GM19397 (cell line): Measurements from ENCODE around the gene OPA1.

Experiments
- ATAC-seq: cut with Tn5 transposase; IDR thresholded peaks from one replicate; pipeline ENCODE4 v1.9.1; 2021; ENCODE audit warnings: mild to moderate bottlenecking, moderate library complexity; ENCODE audit not compliant: unreplicated experiment

The OPA1 gene, protein sequence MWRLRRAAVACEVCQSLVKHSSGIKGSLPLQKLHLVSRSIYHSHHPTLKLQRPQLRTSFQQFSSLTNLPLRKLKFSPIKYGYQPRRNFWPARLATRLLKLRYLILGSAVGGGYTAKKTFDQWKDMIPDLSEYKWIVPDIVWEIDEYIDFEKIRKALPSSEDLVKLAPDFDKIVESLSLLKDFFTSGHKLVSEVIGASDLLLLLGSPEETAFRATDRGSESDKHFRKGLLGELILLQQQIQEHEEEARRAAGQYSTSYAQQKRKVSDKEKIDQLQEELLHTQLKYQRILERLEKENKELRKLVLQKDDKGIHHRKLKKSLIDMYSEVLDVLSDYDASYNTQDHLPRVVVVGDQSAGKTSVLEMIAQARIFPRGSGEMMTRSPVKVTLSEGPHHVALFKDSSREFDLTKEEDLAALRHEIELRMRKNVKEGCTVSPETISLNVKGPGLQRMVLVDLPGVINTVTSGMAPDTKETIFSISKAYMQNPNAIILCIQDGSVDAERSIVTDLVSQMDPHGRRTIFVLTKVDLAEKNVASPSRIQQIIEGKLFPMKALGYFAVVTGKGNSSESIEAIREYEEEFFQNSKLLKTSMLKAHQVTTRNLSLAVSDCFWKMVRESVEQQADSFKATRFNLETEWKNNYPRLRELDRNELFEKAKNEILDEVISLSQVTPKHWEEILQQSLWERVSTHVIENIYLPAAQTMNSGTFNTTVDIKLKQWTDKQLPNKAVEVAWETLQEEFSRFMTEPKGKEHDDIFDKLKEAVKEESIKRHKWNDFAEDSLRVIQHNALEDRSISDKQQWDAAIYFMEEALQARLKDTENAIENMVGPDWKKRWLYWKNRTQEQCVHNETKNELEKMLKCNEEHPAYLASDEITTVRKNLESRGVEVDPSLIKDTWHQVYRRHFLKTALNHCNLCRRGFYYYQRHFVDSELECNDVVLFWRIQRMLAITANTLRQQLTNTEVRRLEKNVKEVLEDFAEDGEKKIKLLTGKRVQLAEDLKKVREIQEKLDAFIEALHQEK

DNA sequence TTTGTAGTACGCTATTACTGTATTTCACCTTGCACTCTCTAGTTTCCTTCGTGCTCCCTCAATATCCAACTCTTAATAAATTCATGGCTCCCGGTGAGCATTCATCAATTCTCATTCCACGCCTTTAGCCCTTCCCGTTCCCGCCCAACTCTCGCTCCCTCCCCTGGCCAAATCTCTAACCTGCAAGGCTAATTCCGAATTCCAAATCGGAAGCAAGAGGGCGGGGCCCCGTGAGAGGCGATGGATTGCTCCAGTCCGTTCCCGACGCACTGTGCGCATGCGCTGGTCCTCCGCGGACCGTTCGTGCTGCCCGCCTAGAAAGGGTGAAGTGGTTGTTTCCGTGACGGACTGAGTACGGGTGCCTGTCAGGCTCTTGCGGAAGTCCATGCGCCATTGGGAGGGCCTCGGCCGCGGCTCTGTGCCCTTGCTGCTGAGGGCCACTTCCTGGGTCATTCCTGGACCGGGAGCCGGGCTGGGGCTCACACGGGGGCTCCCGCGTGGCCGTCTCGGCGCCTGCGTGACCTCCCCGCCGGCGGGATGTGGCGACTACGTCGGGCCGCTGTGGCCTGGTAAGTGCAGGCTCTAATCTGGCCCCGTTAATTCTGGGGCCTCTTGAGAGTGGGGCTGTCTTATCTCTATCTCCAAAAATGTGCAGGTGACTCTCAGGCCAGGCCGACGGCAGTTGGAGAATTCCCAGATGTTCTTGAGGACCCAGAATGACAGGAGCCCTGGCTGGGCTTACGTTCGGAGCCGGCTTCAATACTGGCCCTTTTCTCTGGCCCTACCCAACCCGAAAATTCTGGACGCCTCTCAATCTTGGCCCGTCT is at the start of gene OPA1:
Gene OPA1, plus strand, starts transcription at position 368 of the 827 bp plus-strand sequence. Its CDS starts 170 bp downstream, at position 538.
- peak; percentile 99 for ATAC-seq

DNA sequence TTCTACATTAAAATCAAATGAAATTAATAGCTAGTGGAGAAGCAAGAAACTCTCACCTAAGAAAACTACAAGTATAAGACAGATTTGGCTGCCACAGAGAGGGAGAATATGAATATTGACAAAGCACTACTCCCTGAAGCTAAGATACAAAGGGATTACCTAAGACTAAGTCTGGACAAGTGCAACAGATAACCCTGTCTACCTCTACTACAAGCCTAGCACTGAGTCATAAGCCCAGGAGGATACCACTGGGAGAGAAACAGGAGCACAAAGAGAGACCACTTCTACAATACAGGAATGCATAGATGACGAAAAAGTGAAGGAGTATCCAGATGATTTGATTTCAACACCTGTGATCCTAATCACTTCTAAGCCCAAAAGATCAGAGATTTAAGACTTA is 48.7 kb upstream of the OPA1 start:
- no peak for ATAC-seq

DNA sequence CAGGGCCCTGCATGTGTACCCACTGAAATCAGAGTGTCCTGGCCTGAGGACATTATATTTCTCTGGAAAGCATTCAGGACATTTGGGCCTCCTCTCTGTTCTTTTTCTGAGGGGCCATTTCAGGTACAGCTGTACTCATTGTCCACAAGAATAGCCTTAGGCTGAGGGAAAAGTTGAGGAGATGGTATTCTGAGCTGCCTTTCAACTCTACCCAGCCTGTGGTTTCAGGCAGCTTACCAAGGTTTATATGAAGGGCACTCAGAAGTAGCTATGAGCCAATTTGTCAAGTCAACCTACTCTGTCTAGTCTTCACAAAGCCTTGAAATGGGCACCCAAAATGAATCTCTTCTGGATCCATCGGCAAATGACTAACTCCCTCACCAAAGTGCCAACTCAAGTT is 47.7 kb upstream of the OPA1 start:
- ATAC-seq, result no peak

DNA sequence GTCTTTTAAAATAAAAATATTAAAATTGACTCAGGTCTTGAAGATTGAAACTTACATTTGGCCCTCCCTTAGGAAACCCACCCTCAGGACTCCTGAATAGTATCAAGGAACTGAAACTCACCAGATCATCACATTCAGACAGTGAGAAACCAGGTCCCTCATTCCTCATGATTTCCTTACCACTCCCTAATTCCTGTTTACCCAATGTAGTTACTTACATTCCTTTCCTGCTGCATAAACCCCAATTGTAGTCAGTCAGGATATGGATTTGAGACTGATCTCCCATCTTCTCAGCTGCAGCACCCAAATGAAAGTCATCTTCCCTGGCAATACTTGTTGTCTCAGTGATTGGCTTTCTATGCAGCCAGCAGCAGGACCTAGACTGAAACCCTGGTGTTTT is 46.9 kb upstream of the OPA1 start:
- ATAC-seq, result no peak

DNA sequence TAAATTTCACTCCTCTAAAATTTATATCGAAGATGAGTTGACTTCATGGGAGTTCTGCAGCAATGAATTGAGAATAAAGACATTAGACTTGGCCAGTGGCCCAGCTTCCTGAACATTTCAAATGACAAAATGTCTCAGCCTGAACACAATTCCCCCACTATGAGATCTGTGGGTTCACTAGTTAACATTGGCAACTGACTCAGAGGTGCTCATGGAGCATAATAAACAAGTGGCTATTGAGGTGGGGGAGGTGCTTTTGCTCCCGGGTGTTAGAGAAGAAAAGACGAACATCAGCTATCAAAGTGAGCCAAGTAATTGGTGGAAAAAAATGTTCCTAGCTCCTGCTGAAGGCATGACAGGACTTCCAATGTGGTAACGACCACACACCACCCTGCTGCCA is 44.6 kb upstream of the OPA1 start:
- no peak for ATAC-seq

DNA sequence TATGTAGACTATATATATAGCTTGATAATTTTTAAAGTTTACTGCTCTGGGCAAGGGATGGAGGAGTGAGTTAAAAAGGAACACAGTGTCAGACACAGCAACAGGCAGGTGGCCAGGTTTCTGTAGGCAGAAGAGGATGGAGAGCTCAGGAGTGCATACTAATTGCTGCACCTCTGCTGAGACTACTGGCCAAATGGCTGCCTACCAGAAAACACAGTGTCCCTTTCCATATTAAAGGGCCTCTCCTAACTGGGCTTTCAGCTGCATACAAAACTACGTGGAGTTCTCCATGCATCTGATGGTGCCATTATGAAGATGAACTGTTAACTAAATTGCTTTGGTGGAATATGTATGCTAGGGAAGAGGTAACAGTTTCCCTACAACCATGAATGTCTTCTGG is 40.1 kb upstream of the OPA1 start:
- ATAC-seq, result no peak

DNA sequence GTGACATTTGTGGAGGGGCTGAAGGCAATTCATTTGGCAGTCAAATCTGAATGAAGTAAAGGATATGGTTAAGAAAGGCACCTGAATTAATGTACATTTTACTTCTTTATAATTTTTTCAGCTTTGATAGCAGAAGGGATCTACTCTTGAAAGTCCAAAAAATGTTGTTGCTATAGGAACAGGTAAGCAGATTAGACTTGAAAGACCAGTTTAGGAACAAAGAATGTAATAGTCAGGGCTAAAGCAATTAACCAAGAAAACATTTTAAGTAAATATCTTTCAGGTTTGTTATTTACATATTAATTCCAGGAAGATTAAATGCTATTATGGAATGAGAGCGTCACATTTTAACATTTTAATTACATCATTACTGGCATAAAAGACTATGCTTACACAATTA is 39.4 kb upstream of the OPA1 start:
- ATAC-seq, result no peak

DNA sequence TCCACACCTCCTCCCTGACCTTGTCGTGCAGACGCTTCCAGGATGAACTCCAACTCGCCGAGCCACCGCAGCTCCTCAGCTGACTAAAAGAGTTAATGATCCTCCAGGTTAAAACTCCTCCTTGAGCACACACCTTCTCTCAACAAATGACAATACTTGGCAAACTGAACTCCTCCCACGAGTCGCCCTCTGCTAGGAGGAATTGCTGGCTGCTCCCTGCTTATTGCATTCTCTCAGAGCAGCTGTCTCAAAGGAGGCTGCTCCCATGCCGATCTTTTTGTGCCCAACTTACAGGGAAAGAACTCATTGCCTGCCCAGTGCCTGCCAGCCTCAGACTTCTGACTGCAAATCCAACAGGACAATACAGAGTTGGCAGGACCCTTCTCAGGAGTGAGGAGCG is 38.2 kb upstream of the OPA1 start, which contains the start of gene ATP13A4:
Gene ATP13A4, minus strand, starts transcription at position 85 of the 400 bp plus-strand sequence. CDS start 96 bp downstream, outside the sequence.
- no peak for ATAC-seq

DNA sequence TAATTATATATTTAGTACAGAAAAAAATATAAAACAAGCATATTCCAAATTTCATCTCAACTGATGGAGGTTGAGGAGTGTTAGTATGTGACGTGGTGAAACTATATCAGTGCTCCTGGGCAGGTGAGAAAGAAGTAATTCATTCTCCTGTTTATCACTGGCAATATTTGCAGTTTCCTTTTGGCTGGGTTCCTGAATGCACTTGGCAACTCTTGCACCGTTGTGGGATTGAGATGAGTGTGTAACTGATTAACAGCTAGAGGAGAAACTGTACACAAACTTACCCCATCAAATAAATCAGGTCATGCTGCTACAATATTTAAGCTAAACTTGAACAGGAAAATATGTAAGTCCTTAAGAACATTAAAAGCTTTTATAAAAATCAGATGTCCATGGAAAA is 36.2 kb upstream of the OPA1 start:
- no peak for ATAC-seq

DNA sequence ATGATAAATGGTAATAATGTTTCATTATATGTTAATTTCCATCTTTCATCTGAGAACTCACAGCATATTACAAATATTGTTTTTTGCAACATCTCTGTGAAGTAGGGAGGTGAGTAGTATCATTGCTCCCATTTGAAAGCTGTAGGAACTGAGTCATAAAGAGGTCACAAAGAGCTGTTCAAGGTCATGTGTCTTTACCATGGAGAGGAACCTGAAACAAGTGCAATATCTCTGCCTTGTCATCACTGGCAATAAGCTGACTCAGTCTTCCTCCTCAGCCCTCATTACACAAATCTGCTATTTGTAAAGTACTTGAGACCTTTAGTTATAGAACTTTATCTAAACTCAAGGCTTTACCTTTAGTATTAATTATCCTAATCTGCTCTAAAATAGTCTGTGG is 33.9 kb upstream of the OPA1 start:
- ATAC-seq, result no peak

DNA sequence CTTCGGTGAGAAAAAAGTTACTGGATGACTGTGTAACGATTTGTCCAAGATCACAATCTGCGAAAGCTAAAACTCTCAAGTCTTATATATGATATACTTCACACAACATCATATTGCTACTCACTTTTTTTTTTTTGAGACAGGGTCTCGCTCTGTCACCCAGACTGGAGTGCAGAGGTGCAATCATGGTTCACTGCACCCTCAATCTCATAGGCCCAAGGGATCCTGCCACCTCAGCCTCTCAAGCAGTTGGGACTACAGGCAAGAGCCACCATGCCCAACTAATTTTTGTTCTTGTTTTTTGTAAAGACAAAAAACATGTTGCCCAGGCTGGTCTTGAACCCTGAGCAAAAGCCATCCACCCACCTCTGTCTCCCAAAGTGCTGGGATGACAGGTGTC is 32.9 kb upstream of the OPA1 start:
- no peak for ATAC-seq

DNA sequence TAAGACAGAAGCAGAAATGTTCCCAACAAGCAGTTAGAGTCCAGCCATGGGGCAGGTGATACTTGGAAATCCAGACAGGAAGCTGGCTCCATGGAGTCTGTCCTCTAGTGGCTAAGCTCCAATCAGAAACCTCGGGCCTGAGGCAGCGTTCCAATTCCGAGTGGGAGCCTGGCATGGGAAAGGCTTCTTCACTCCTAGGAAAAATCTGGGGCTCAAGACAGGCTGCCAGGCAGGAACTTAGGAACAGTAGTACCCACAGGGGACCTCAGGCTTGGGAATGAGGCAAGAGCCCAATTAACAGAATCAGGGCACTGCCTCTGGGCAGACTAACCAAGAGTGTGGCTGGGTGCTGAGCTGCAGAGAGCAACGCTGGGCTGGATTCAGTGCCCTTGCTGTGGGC is 32.1 kb upstream of the OPA1 start:
- no peak for ATAC-seq

DNA sequence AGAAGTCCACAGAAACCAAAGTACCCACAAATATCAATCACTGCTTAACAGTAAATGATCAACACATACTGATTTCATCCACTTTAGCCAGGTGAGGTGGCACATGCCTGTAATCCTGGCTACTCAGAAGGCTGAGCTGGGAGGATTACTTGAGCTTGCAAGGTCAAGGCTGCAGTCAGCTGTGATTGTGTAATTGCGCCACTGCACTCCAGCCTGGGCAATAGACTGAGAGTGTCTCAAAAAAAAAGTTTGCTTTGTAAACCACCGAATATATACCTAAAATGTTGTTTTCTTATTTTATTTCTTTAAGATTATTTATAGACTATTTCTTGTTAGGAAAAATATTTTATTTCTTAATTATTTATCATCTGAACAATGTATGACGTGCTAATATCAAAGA is 29.6 kb upstream of the OPA1 start:
- ATAC-seq, result no peak

DNA sequence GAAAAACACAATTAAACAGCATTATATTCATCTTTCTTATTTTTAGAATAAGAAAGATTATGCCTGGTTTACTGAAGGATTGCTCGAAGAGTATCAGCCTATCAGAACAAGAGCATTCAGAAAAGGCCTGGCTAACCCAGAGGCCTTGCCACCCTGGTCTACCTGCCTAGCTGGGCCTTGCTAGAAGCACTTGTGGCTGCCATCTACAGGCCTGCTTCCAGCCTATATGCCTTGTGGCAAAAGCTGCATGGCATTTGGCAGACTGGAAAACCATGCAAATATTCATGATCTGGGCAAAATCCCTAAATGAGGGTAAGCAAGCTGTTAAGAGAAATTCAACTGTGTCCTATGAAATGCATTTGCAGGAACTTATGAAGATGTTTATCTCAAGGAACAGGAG is 29.0 kb upstream of the OPA1 start:
- ATAC-seq, result no peak

DNA sequence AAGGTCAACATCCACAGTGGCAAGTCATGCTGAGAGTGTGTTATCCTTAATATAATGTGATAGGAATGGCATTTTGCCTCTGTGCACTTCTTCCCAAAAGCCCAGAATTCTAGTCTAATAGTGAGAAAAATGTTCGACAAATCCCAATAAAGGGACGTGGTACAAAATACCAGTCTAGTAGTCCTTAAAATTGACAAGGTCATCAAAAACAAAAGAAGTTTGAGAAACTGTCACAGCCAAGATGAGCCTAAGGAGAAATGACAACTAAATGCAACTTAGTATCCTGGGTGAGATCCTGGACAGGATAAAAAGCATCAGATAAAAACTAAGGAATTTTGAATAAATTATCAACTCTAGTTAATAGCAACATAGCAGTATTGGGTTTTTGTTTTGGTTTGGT is 23.9 kb upstream of the OPA1 start:
- ATAC-seq, result no peak

DNA sequence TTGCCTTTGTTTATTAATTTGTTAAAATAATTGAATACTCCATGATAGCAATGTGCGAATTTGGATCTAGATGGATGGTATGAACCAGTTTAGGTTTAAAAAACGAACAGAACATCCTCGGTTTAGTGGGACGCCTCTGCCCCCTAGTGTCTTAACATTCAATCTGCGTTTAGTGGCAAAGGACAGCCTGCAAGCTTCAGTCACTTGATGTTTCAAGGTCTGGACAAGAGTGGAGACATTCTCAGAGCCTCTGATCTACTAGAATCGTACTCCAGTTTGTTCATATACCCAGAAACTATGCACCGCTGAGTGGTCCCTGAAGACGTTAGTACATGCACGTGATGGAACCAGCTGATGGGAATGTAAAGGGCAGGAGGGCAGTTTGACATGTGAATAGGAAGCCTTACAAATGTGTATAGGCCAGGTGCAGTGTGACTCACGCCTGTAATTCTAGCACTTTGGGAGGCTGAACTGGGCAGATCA is 20.5 kb upstream of the OPA1 start:
- no peak for ATAC-seq

DNA sequence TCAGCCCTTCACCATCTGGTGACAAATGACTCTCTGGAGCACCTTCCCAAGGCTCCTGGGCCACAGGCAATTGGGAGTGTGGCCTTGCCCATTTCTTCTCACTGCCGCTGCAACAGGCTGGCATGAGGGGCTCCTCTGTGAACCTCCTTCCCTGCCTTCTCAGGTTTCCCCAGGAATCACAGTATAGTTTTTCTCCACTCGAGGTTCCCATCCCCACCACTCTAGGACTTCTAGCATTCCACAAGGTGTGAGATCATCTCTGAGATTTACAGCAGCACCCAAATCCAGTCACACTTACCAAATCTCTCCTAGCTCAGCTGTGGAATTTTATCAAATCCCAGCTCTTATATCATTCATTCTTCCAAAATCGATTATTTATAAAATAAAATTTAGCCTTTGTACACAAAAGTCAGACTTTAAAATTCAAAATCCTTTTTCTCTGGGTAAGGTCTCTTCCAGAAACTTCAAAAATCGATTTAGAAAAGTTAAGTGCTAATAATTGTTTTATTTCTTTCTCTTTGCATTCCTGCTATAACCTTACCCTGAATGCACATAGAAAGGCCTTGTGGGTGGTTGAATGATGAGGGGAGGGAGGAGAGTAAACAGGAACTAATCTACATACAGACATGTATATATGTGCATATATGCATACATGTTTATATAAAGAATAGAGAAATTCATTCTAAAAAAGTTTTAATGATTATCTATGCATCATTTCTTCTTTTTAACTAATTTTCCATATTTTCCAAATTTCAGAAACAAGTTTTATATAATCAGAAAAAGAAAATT is 19.4 kb upstream of the OPA1 start:
- no peak for ATAC-seq

DNA sequence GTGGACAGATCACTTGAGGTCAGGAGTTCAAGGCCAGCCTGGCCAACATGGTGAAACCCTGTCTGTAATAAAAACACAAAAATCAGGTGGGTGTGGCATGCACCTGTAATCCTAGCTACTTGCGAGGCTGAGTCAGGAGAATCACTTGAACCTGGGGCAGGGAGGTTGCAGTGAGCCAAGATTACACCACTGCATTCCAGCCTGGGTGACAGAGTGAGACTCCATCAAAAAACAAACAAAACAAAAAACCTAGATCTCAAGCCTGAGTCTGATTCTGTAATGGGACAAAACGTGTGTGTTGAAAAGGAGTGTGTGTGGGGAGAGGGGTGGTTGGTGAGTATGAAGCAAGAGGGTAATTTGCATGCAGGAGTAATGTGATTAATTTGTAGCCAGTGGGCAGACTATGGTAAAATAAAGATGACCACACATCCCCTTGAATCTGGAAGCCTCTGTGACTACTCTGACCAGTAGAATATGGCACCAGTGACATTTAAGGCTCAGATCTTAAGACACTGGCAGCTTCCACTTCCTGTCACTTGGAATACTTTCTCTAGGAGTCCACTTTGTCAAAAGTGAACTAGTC is 18.4 kb upstream of the OPA1 start:
- ATAC-seq, result no peak

DNA sequence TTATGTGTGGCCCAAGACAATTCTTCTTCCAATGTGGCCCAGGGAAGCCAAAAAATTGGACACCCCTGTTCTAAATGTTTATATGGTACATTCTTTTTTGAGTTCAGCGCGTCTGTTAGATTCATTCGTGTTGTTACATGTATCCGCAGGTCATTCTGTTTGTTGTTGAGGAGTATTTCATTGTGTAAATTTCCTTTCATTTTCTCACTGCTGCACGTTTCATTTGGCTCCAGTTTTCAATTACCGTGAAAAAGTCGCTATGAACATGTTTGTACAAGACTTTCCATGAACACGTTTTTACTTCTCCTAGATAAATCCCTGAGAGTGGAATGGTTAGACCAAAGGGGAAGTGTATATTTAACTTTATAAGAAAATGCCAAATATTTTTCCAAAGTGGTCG is 7.5 kb upstream of the OPA1 start:
- ATAC-seq, result no peak

DNA sequence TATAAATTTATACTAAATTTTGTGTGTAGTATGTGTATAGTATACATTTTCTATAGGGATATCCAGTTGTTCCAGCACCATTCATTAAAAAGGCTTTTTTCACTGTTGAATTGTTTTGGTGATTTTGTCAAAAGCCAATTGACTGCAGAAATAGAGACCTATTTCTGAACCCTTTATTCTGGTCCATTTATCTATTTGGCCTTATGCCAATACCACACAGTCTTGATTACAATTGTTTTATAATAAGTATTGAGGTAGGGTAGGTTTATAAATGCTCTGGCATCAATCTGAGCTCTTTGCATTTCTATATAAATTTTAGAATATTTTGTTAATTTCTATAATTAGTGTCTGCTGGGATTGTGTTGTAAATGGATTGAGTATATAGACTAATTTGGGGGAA is 6.5 kb upstream of the OPA1 start:
- no peak for ATAC-seq
